HepG2 (cell line): ENCODE results near the gene PREX1. TPM values are rescaled to one million over a fixed set of nuclear protein-coding genes. Genes with fewer than 3 reads are reported as not detected.
A peak's percentile ranks its signal among the peaks of the same experiment; 100 is the strongest.

ENCODE experiments used
- CTCF ChIP-seq: sonication (generic); formaldehyde crosslinking; IDR thresholded peaks from 2 replicates; pipeline ENCODE4 v1.5.0; 2020; ENCODE audit warnings: mild to moderate bottlenecking, missing genetic modification reagents, moderate library complexity
- HMG20A ChIP-seq: IDR thresholded peaks from 2 replicates; pipeline ENCODE4 v1.6.1; 2016; ENCODE audit warnings: borderline replicate concordance
- MZF1 ChIP-seq: sonication (generic); formaldehyde crosslinking; IDR thresholded peaks from 2 replicates; pipeline ENCODE4 v1.8.1; 2023; ENCODE audit warnings: mild to moderate bottlenecking, missing genetic modification reagents, borderline replicate concordance
- SALL1 ChIP-seq: sonication (generic); formaldehyde crosslinking; IDR thresholded peaks from 2 replicates; pipeline ENCODE4 v1.8.0; 2022; ENCODE audit warnings: mild to moderate bottlenecking, missing genetic modification reagents
- SALL2 ChIP-seq: sonication (generic); formaldehyde crosslinking; IDR thresholded peaks from 2 replicates; pipeline ENCODE4 v1.8.1; 2023; ENCODE audit warnings: mild to moderate bottlenecking, missing genetic modification reagents, inconsistent platforms
- THRA ChIP-seq: sonication (generic); formaldehyde crosslinking; IDR thresholded peaks from 2 replicates; pipeline ENCODE4 v1.4.0; 2020; ENCODE audit warnings: missing genetic modification reagents, borderline replicate concordance
- ZBTB40 ChIP-seq, 2 experiments: fragments of 450-650 bp in 1 of 2; sonication (generic) in 1 of 2; formaldehyde crosslinking in 1 of 2; IDR thresholded peaks; 2 replicates each; pipeline versions ENCODE4 v1.6.1 to v1.8.0; 2016 to 2022; ENCODE audit warnings: antibody characterized with exemption in 1 of 2, mild to moderate bottlenecking in 1 of 2, missing genetic modification reagents in 1 of 2
- ZNF17 ChIP-seq: sonication (generic); formaldehyde crosslinking; IDR thresholded peaks from 2 replicates; pipeline ENCODE4 v1.5.0; 2020; ENCODE audit warnings: mild to moderate bottlenecking, missing genetic modification reagents
- polyA plus RNA-seq, 8 experiments: library from polyadenylated mRNA; depleted of rRNA in 3 of 8; stranded (reverse) in 7 of 8; unstranded in 1 of 8; fragments of >200 nt; fragmentation: Illumina TruSeq in 4 of 8; extraction: Trizol in 4 of 8; gene quantifications; 2 replicates each; pipeline versions ENCODE4 v1.2.1 to v1.2.3, GENCODE V29; 2011 to 2016; ENCODE audit warnings: low read depth in 4 of 8, missing spikeins in 1 of 8, mixed read lengths in 1 of 8; ENCODE audit not compliant: insufficient read depth in 1 of 8
- total RNA-seq, 5 experiments: library from RNA; depleted of rRNA; stranded (reverse); fragments of >200 nt; fragmentation: Illumina TruSeq; extraction: Trizol; gene quantifications; 2 replicates each; pipeline ENCODE4 v1.2.3, GENCODE V29; 2016; ENCODE audit warnings: low read depth in 1 of 5
- TF ChIP-seq, protein P1 (sequence below): sonication (generic); formaldehyde crosslinking; conservative IDR thresholded peaks from 2 replicates; pipeline ENCODE4 v1.8.1; 2023; ENCODE audit warnings: missing genetic modification reagents

PREX1 gene
- total and polyA plus RNA-seq, 2 of the 13 experiments (the other 11 are each of a cell fraction or from before 2014, with no cell fraction given), result 0.02 to 0.04 TPM

- no peak for TF ChIP-seq ZBTB40 (IDR thresholded peaks at IDR 0.05)
- no peak for TF ChIP-seq ZBTB40 (CRISPR knock-in tag; IDR thresholded peaks at IDR 0.05)
- TF ChIP-seq, protein P1, sequence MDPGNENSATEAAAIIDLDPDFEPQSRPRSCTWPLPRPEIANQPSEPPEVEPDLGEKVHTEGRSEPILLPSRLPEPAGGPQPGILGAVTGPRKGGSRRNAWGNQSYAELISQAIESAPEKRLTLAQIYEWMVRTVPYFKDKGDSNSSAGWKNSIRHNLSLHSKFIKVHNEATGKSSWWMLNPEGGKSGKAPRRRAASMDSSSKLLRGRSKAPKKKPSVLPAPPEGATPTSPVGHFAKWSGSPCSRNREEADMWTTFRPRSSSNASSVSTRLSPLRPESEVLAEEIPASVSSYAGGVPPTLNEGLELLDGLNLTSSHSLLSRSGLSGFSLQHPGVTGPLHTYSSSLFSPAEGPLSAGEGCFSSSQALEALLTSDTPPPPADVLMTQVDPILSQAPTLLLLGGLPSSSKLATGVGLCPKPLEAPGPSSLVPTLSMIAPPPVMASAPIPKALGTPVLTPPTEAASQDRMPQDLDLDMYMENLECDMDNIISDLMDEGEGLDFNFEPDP (CRISPR knock-in tag), result no peak
- TF ChIP-seq CTCF (CRISPR knock-in tag), result no peak
- TF ChIP-seq THRA (CRISPR knock-in tag), result peak; percentile 73; the same call in 1 of the 2 replicates
- no peak for TF ChIP-seq ZNF17
- no peak for TF ChIP-seq HMG20A (CRISPR knock-in tag)
- TF ChIP-seq MZF1 (CRISPR knock-in tag), result no peak
- no peak for TF ChIP-seq SALL2 (CRISPR knock-in tag)
- TF ChIP-seq SALL1 (CRISPR knock-in tag), result peak; percentile 35; the same call in 1 of the 2 replicates
Observed at GRCh38 chr20:48609491-48609978, 218.3 kb downstream of the PREX1 start (continued).
